ENCODE results near the gene PCDHGA1.

The PCDHGA1 gene

GRCh38 chr5:141547921-141548320 is 217.6 kb downstream of the PCDHGA1 start:
- DNase-seq = no peak

- DNase-seq = peak; percentile 45
Measured at GRCh38 chr5:141557681-141558136, 227.4 kb downstream of the PCDHGA1 start.

GRCh38 chr5:141558150-141558549 is 227.8 kb downstream of the PCDHGA1 start:
- no peak for DNase-seq

- no peak for DNase-seq
Measured at GRCh38 chr5:141559461-141559860, 229.1 kb downstream of the PCDHGA1 start.

- peak; percentile 31 for DNase-seq
Measured at GRCh38 chr5:141560151-141560550, 229.8 kb downstream of the PCDHGA1 start.

GRCh38 chr5:141560725-141561483 is 230.6 kb downstream of the PCDHGA1 start:
- peak; percentile 93 for DNase-seq

Measured in NCI-H1436 treated with DMSO at 0.1 percent for 48 hours (cell line).